ENCODE data around the gene FSCN2.

FSCN2 gene

GRCh38 chr17:81586096-81586495, 57.9 kb downstream of the FSCN2 start:
- TF ChIP-seq, protein P1, sequence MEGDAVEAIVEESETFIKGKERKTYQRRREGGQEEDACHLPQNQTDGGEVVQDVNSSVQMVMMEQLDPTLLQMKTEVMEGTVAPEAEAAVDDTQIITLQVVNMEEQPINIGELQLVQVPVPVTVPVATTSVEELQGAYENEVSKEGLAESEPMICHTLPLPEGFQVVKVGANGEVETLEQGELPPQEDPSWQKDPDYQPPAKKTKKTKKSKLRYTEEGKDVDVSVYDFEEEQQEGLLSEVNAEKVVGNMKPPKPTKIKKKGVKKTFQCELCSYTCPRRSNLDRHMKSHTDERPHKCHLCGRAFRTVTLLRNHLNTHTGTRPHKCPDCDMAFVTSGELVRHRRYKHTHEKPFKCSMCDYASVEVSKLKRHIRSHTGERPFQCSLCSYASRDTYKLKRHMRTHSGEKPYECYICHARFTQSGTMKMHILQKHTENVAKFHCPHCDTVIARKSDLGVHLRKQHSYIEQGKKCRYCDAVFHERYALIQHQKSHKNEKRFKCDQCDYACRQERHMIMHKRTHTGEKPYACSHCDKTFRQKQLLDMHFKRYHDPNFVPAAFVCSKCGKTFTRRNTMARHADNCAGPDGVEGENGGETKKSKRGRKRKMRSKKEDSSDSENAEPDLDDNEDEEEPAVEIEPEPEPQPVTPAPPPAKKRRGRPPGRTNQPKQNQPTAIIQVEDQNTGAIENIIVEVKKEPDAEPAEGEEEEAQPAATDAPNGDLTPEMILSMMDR (conservative IDR thresholded peaks at IDR 0.05; ENCODE audit: low read depth) = no peak
- ChIA-PET CTCF (no interaction called here), POLR2A (ENCODE audit: low non-redundant PET) (no interaction called here)
- H3K27ac ChIP-seq = peak overlapping the region; percentile 14; the same call in 1 of the 2 replicates
- DNase-seq (ENCODE audit: low spot score) = no peak
